ENCODE data around the gene HMOX1. TPM values are rescaled to one million over a fixed set of nuclear protein-coding genes. Genes with fewer than 3 reads are reported as not detected.

The HMOX1 gene
- total and polyA plus RNA-seq, 2 of the 8 experiments (the other 6 are each of a cell fraction or from before 2014, with no cell fraction given): 25.0 to 41.6 TPM

DNA sequence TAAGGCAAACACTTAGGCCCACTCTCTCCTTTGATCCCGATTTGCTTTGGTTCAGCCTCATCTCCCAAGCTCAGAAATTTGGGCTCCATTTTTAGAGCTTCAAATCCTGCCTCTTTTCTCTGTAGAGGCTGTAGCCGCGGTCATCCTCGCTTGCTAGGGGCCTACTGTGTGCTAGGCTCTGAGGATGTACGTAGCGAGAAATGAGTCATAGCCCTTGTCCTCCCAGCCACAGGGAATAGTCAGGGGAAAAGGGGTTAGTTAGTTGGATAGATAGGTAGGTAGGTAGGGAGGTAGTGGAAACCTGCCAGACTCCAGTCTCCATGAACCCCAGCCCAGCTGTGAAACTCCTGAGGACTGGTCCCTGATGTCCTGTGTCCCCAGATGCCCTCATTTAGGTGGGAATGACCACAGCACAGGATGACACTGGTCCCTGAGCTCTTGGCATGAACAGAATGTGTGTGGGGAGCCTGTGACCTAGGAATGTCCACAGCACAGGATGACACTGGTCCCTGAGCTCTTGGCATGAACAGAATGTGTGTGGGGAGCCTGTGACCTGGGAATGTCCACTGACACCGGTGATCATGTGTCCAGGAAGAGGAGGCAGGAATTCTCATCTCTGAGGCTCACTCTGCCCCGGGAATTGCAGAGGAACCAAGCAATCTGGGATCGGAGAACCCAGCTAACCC, 21.4 kb upstream of the HMOX1 start:
- no peak for FAIRE-seq
- CTCF ChIA-PET (ENCODE audit: partially characterized antibody): interaction anchor here (0.6 to 1.6 kb wide), 8 partner anchors 9 to 627 kb away, joined by 3 to 7 read pairs (median 3); no protein-coding TSS in a partner anchor

More for the DNA sequence above, 21.4 kb upstream of the HMOX1 start:
- no peak overlapping the region for H2AFZ ChIP-seq (ENCODE audit: low read length)
- no peaks in the 10 kb centered on the region for H3K79me2 ChIP-seq (ENCODE audit: control insufficient read depth in 1 of 2, insufficient read depth in 2 of 2, low read length in 2 of 2)
- H3K27me3 ChIP-seq (replicated peaks in 1 of 4; ENCODE audit: control insufficient read depth in 3 of 4, extremely low read depth in 1 of 4, insufficient read depth in 3 of 4, low read length in 3 of 4): no peaks in the 10 kb centered on the region
- no peak overlapping the region for H3K4ac ChIP-seq (replicated peaks; ENCODE audit: insufficient read length, low read depth, low read length)
- H4K5ac ChIP-seq (ENCODE audit: insufficient read length, low read depth, low read length): no peak overlapping the region
- no peak overlapping the region for H2BK120ac ChIP-seq (replicated peaks; ENCODE audit: low read depth, low read length)
- H3K9ac ChIP-seq (replicated peaks in 1 of 4; ENCODE audit: extremely low read depth in 1 of 4, low read depth in 3 of 4, low read length in 3 of 4): no peak overlapping the region
- H3K18ac ChIP-seq (ENCODE audit: extremely low read depth, low read length): no peak overlapping the region
- no peak overlapping the region for H3K27ac ChIP-seq (ENCODE audit: low read depth, low read length)
- DNase-seq (ENCODE audit: low read depth in 1 of 2, low spot score in 2 of 2): no peak
- no peak overlapping the region for H2AK5ac ChIP-seq (ENCODE audit: low read depth, low read length)
- no peak overlapping the region for H3K4me2 ChIP-seq (ENCODE audit: insufficient read depth in 1 of 2, low read depth in 2 of 2, low read length in 2 of 2)
- H4K8ac ChIP-seq (ENCODE audit: extremely low read depth, insufficient read depth, low read length): no peak overlapping the region
- H2BK20ac ChIP-seq (ENCODE audit: low read length): no peak overlapping the region
- H3K14ac ChIP-seq (ENCODE audit: insufficient read length): no peak overlapping the region
- 82% methylated on average over 9 of the region's 9 CpGs; no CpG with 5 or more reads in 1 of the 2 experiments for WGBS, 2 experiments (ENCODE audit: extremely low coverage in 1 of 2, insufficient coverage in 1 of 2, insufficient read length in 1 of 2, insufficient replicate concordance in 2 of 2, low coverage in 1 of 2, low lambda C conversion rate in 2 of 2, missing lambda C conversion rate in 1 of 2)
- H3K23me2 ChIP-seq (ENCODE audit: low read depth, low read length): no peaks in the 10 kb centered on the region
- H2BK15ac ChIP-seq (ENCODE audit: low read length): no peak overlapping the region
- no peak overlapping the region for H2BK5ac ChIP-seq (ENCODE audit: low read depth, low read length)
- H4K20me1 ChIP-seq (replicated peaks in 1 of 2; ENCODE audit: control insufficient read depth in 1 of 2, insufficient read depth in 2 of 2, low read length in 2 of 2): no peaks in the 10 kb centered on the region
- H3K23ac ChIP-seq (ENCODE audit: insufficient read length): no peak overlapping the region
- H3K56ac ChIP-seq (replicated peaks; ENCODE audit: insufficient read length, low read depth, low read length): no peak overlapping the region
- no peak overlapping the region for H4K91ac ChIP-seq (replicated peaks; ENCODE audit: insufficient read length, low read length)
- H3K36me3 ChIP-seq (ENCODE audit: control insufficient read depth in 2 of 4, insufficient read depth in 4 of 4, low read length in 3 of 4): no peaks in the 10 kb centered on the region
- H2BK12ac ChIP-seq (ENCODE audit: low read depth, low read length): no peak overlapping the region; the same call in 1 of the 2 replicates
- POLR2A ChIA-PET (ENCODE audit: partially characterized antibody): interaction anchor here (0.9 to 1.6 kb wide), 6 partner anchors 8 to 52 kb away, joined by 3 to 5 read pairs (median 3); no protein-coding TSS in a partner anchor
- no peaks in the 10 kb centered on the region for H3K9me3 ChIP-seq (ENCODE audit: insufficient read depth in 2 of 2, low read depth in 1 of 2, low read length in 1 of 2)
- H3K4me1 ChIP-seq (replicated peaks in 1 of 4; ENCODE audit: control insufficient read depth in 3 of 4, insufficient read depth in 4 of 4, low read length in 3 of 4): no peaks in the 10 kb centered on the region
- TF ChIP-seq ATF2 (IDR thresholded peaks at IDR 0.05; ENCODE audit: low read length) (no peak), SRF (IDR thresholded peaks at IDR 0.05; ENCODE audit: low read depth, low read length) (no peak), TBP (IDR thresholded peaks at IDR 0.05; ENCODE audit: low read depth, low read length) (no peak), NANOG (IDR thresholded peaks at IDR 0.05; ENCODE audit: insufficient read depth, low read depth, low read length, poor library complexity, severe bottlenecking) (no peak), ZNF274 (IDR thresholded peaks at IDR 0.05; ENCODE audit: borderline replicate concordance, extremely low read depth, low read length) (no peak), SIRT6 (IDR thresholded peaks at IDR 0.05; ENCODE audit: low read length) (no peak), RXRA (IDR thresholded peaks at IDR 0.05; ENCODE audit: insufficient read depth, low read depth, low read length) (no peak)
- H3K4me3 ChIP-seq (ENCODE audit: extremely low read depth in 1 of 4, insufficient read depth in 2 of 4, low read depth in 3 of 4, low read length in 4 of 4): no peak overlapping the region
- H3K79me1 ChIP-seq (ENCODE audit: low read depth, low read length): no peaks in the 10 kb centered on the region
